Measurements from ENCODE around the gene APP.

APP gene

DNA sequence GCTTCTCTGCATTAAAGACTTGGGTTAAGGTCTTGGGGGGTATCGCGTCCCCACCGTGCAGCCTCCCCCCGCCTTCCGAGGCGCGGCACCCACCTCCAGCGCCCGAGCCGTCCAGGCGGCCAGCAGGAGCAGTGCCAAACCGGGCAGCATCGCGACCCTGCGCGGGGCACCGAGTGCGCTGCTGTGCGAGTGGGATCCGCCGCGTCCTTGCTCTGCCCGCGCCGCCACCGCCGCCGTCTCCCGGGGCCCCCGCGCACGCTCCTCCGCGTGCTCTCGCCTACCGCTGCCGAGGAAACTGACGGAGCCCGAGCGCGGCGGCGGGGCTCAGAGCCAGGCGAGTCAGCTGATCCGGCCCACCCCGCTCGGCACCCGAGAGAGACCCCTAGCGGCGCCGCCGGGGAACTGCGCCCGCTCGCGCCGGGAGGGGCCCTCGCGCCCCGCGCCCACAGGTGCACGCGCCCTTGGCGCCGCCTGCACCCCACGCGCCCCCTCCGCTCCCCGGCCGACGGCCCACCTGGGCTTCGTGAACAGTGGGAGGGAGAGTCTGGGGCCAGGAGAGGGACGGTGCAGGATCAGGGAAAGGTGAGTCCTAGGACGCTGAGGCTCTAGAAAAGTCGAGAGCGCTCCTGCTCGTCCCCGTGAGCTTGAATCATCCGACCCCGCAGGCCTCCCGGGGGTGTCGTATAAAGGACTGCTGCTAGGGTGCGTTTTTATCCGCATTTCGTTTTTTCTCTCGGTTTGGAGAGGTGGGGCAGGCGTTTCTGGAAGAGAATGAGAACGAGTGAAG, at the start of gene APP:
APP (minus strand) TSS at position 300 of the 787 bp plus-strand sequence; CDS start at position 150, 150 bp downstream.
- in situ Hi-C loops (cut with MboI; ENCODE audit: low sequenced_read_pairs) = no loop called here

DNA sequence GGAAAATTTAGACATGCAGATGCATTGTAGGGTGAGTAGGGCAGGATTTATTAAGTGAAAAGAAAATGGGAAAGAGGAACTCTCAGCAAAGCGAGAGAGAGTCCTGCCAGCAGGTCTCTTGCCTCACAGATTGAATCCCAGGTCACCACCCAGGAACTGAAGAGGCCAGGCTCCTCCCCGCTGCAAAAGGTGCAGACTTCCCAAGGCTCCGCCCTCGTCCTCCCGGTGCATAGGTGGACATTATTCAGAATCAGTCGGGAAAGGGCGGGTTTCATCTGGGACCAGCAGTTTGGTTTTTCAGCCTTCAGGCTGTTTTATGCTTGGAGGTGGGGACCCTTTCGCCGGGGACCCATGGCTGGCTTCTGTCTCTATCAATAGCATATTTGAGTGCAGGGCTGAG, 41.6 kb upstream of the APP start:
- in situ Hi-C loops (cut with MboI; ENCODE audit: low sequenced_read_pairs) = no loop called here

DNA sequence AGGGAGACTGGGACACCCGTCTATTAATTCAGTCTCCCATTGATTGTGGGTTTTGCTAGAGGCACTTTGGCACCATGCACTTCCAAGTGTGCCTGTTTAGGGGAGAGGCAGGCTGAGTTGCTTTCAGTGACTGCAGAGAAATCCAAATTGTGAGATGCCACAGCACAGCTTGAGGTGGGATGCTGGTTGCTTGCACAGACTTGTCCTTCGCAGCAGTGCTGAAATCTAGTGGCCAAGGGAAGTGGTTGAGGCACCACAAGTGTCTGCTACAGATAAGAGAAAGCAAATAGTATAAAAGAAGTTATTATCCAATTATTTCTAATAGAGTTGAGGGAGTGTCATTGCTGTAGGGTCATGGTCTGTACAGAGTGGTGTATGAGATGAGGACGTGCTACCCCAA, 40.0 kb upstream of the APP start:
- in situ Hi-C loops (cut with MboI; ENCODE audit: low sequenced_read_pairs) = no loop called here

DNA sequence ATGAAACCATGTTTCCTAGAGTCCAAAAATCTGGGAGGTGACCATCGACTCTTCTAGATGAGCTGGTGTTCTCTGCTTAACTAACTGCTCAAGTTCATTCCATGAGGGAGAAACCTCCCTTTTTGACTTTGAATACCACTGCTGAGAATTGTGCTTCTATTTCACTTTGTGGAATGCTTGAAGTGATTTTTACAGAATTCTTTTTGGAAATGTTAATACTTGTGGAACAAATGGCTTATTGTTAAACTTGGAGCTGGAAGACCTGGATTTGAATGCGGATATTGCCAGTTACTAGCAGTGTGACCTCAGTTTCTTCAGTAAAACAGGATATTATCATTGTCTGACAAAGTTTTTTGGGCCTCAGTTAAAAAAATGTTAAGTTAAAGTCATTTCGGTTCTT, 36.5 kb upstream of the APP start:
- in situ Hi-C loops (cut with MboI; ENCODE audit: low sequenced_read_pairs) = no loop called here

DNA sequence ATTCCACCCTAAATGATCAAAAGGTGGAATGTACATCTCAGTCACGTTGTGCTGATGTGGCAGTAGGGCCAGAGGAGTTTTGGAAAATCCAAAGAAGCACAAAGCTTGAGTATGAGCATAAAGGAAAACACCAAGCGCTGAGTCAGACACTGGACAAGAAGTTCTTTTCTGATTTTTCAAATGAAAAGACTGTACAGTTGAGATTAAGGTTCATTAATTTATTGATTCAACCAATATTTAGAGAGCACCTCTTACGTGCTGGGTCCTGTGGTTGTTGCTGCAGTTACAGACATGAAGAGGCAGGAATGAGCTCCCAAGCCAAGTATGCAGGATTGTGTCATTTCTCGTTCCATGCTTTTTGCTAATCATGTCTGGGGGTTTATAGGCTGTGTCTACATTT, 28.9 kb upstream of the APP start:
- in situ Hi-C loops (cut with MboI; ENCODE audit: low sequenced_read_pairs) = no loop called here

DNA sequence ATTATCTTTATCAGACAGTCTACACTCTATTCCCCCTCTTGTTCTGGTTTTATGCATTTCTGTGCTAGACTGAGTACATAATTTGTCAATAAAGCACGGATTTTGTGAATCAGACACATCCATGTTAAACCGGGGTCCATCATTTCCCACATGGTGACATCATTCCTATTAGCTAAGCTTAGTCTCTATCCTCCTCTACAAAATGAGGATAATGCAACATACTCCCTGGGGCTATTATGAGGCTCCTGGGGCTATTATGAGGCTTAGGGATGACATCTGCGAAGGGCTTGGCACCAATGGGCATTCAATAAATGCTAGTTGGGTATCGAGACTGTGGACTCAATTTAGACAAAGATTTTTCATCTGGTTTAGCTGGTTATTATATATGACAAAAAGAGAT, 25.1 kb upstream of the APP start:
- in situ Hi-C loops (cut with MboI; ENCODE audit: low sequenced_read_pairs) = no loop called here

DNA sequence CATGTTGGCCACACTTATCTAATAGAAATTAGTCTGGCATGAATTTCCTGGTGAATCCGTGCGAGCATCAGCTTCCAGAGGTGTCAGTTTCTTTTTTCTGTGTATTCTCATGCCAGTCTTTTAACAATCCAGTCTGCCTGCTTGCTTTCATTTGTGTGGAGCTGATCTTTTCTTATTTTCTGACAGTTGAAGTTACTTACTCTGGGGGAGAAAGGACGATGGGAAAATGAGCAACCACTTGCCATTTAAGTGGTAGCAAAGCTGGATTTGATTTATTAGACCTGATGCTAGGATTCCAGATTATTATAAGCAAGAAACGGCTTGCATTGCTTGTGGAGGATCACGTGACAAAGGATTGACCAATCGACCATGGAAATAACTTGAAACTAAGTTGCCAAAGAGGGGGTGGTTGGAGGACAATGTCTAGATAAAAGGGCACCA, 24.3 kb upstream of the APP start:
- in situ Hi-C loops (cut with MboI; ENCODE audit: low sequenced_read_pairs) = no loop called here

DNA sequence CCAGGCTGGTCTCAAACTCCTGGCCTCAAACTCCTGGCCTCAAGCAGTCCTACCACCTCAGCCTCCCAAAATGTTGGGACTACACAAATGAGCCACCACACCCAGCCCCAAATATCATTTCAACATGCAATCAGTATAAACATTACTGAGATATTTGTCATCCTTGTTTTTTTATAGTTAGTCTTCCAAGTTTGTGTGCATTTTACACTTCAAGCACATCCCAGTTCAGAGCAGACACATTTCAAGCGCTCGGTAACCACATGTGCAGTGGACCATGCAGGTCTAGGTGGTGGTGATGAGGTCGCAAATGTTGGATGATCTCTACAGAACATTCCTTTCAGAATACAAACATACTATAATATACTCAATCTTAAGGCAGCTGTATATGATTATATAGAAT, 23.8 kb upstream of the APP start:
- in situ Hi-C loops (cut with MboI; ENCODE audit: low sequenced_read_pairs) = no loop called here

DNA sequence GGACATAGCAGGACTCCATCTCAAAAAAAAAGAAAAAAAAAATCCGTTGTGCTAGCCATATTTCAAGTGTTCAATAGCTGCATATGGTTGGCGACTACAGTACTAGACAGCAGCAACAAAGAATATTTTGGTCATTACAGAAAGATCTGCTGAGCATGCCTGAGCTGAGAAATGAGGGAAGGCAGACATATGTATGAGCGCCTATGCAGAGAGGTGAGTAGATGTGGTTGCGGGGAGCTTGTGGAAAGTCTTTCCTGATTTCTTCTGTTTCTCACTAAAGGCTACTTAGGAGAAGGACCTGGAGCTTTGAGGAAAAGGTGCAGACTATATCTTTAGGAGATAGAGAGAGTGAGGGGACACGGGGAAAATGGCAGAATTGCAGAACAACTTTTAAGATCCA, 21.0 kb upstream of the APP start:
- in situ Hi-C loops (cut with MboI; ENCODE audit: low sequenced_read_pairs) = no loop called here

DNA sequence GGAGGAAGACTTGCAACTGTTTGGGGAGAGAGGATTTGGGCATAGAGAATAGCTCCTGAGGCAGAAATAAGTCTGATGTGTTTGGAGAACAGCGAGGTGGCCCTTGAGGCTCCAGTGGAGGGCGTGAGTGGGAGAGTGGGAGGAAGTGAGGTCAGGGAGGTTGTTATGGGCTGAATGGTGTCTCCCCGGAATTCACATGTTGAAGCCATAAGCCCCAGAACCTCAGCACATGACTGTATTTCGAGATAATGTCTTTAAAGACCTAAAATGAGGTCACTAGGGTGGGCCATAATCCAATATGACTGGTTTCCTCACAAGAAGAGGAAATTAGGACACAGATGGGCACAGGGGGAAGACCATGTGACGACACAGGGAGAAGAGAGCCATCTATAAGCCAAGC, 17.9 kb upstream of the APP start:
- in situ Hi-C loops (cut with MboI; ENCODE audit: low sequenced_read_pairs) = no loop called here

DNA sequence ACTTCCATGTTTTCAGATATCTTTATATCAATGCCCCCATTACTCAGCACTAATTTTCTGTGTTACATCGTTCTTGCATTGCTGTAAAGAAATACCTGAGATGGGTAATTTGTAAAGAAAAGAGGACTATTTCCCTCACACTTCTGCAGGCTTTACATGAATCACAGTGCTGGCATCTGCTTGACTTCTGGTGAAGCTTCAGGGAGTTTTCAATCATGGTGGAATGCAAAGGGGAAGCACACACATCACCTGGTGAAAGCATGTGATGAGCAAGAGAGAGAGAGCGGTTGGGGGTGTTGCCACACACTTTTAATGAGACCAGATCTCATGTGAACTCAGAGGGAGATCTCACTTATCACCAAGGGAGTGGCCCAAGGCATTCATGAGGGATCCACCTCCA, 14.9 kb upstream of the APP start:
- in situ Hi-C loops (cut with MboI; ENCODE audit: low sequenced_read_pairs) = no loop called here

DNA sequence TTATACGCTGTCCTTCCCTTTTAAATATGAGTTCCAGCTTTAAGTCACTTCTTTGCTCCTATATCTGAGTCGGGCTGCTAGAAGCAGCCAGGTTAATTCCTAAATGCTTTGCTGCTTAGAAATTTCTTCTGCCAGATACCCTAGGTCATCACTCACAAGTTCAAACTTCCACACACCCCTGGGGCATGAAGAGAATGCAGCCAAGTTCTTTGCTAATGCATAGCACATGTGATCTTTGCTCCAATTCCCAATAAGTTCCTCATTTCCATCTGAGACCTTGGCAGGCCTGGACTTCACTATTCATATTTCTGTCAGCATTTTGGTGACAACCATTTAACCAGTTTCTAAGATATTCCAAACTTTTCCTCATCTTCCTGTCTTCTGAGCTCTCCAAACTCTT, 14.5 kb upstream of the APP start:
- in situ Hi-C loops (cut with MboI; ENCODE audit: low sequenced_read_pairs) = no loop called here

DNA sequence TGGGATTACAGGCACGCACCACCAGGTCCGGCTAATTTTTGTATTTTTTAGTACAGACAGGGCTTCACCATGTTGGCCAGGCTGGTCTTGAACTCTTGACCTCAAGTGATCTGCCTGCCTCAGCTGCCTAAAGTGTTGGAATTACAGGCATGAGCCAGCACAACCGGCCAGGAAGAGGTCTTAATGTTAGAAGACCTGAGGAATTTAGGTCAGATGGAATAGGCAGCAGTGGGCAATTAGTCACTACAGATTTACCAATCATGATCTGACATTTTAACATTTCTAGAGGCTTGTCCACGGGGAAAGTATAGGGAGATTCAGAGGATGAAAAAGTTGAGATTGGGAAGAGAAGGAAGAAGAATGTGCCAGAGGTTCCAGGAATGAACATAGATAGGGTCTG, 8.9 kb upstream of the APP start:
- in situ Hi-C loops (cut with MboI; ENCODE audit: low sequenced_read_pairs) = no loop called here

DNA sequence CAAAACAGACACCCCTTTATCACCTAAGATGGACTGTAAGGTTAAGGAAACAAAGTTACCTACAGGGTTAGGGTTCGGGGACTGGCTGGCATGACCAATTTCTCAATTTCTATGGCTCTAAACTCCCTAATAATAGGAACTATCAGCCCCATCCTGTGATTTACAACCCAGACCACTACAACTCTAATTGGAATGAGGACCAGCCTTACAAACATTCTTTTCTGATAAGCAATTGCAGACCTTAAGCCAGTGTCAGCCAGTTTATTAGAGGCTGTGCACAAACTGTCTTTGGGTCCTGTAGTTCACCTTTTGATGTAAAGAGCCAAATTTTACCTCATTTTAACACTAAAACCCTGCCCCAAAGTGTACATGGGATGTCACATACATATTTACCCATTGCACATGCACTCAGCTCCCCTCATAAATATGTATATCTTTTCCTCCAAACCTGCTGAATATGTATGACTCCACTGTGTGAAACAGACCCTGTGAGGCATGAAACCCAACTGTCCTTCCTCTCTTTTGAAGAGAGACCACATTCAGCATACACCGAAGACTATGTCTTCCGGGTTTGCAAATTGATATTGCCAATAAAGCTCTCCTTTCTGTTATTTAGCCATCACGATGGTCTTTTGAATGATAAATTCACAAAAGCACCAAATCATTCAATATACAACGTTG, 7.3 kb upstream of the APP start:
- in situ Hi-C loops (cut with MboI; ENCODE audit: low sequenced_read_pairs) = no loop called here

DNA sequence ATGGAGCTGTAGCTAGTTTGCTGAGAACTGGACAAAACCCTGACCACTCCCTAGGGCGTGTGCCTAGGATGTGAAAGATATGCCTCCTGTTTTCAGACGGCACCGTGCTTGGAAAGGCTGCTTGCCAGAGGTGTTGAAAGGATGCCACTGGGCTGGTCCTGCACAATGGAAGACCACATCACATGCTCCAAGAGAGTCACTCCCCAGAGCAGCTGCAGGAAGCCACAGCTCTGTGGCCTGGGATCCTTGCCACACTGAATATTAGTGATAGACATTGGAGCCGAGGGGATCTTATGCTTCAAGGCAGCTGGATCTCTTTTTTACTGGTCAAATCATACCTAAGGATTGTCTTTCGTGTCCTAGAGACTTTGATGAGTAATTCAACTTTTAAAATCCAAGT, 6.6 kb upstream of the APP start:
- in situ Hi-C loops (cut with MboI; ENCODE audit: low sequenced_read_pairs) = no loop called here

DNA sequence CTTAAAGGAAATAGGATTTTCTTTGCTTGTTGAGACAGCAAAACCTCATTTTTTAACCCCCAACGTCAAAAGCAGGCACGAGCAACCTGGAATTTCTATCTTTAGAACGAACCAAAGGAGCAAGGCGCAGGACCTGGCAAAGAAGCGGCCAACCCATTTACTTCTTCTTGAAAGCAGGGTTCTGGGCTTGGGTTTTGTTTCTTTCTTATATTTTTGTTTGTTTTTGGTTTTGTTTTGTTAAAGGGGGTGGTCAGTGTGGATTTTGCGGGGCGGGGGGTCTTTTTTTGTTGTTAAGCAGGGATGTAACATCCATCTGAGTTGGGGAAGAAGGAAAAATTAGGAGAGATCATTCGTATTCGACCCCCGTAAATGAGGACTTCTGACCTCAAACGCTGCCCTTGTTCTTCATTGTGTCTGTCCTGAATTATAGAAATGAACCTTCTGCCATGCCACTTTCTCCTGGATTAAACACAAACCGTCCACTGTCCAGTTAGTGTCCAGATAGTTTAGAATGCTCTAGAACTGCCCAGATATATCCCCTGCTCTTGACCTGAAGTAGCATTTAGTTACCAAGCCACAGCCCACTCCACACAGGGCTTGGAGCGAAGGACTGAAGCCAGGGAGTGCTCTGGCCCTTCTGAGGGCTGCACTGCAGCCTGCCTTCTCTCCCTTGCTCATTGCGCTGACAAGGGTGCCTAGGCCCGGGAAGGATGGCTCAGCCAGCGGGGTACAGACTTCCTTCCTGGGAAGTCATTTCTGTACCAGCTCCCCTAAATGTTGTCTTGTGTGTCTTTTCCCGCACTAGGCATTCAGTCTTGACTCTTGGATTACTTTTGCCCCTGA, 909 bp upstream of the APP start:
- in situ Hi-C loops (cut with MboI; ENCODE audit: low sequenced_read_pairs) = no loop called here

DNA sequence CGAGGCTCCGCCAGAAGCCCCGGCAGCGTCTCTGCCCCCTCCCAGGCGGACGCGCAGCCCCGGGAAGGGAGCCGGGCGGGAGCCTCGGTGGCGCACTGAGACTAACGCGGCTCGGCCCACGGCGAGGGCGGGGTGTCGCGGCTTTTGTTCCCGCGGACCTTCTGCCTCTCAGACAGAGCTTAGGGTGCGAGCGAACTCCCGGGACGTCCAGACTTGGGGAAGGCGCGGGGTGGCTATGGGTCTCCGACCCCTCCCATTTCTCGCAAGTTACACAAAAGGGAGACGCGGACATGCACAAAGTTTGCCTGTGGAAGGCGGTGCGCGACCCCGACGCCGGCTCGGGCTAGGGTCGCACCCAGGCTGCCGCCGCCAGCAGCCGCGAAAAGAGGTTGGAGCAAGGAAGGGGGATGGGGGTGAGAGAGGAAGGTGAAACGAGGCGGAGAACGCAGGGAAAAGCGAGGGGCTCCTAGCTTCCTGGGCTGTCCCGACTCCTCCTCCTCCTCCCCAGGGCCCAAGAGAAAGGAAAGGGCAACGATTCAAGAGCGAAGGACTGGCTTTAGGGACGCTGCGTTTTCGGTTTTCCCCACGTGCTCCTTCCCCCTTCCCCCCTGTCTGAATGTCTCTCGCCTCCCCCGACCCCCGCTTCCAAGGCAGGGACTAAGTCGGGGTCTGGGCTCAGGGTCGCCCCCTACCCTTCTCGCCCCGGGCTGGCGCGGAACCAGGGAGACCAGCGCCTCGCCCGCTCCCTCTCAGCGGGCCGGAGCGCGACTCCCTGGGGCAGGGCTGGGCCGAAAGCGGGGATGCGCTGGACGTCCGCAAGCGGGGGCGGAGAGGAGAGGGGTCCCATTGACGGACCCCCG, 729 bp downstream of the APP start:
- in situ Hi-C loops (cut with MboI; ENCODE audit: low sequenced_read_pairs) = no loop called here

DNA sequence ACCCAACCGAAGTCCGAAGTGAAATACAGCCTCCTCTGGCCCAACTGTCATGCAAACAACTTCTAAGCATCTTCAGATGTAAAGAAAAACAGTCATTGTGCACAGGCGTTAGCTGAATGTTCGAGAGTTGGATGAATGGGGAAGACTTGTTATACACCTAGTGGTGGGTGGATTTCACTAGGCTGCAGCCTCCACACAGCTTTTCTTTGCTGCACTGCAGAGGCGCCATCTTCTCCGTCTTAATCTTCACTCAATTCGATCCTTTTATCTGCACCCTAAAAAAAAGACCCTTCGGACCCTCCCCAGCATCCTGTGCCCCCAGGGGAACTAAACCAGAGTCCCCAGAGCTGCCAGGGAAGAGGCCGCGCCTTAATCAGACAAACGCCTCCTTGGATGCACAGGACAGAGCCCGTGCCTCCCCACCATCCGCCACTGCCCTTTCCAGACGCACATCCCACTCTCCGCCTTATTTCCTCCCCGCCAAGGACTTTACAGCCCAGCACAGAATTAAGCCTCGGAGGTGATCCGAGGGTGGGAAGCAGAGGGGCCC, 1.4 kb downstream of the APP start:
- in situ Hi-C loops (cut with MboI; ENCODE audit: low sequenced_read_pairs) = no loop called here

DNA sequence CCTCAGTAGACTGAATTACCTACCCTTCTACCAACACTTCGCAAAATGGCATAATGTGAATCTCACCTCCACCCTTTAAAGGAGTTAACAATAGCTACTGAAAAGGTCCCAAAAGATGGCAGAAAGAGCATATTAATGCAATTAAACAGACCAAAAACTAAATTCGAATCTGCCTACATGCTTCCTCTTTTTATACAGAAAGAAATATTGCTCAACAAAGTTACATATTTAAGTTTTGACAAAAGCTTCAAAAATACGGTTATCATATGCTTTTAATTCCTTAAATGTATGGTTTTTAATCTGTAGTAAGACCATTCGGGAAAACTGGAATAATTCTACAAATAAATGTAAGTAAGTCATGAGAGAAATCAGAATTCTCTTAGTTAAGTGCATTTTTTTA, 2.2 kb downstream of the APP start:
- in situ Hi-C loops (cut with MboI; ENCODE audit: low sequenced_read_pairs) = no loop called here

DNA sequence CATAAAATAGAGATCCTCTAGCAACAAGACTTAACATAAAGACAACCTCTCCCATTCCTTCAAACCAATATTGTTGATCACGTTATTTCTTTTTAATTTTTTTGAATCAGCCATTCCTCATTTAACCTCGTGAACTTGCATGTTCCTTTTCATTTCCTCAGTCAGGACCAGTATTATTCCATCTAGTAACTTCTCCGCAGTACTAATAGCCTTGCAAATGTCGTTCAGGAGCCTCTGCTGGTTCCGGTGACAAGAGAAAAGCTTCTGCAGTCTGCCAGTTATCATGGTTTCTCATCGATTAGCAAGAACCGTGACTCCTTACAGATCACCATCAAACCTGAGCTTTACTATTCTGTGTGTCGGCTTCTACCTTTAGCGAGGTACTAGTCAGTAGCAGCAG, 3.0 kb downstream of the APP start:
- in situ Hi-C loops (cut with MboI; ENCODE audit: low sequenced_read_pairs) = no loop called here

DNA sequence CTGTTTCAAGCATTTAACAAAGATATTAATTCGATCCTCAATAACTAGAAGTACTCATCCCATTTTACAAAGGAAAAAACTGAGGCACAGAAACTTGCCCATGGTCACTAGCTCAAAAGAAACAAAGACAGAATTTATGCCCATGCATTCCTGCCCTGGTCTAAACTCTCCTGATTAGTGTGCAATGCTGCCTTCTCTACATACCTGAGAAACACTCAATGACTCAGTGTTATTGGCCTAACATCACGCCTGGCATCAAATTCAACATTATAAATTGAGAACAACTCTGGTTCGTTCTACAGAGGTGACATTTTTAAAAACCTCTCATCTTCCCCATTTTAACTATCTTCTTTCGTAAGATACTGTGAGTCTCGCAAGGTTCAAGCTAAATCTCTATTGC, 5.2 kb downstream of the APP start:
- in situ Hi-C loops (cut with MboI; ENCODE audit: low sequenced_read_pairs) = no loop called here

Data from hTERT RPE-1 (cell line).